HL-60/S4 treated with retinoic acid at 250 ng/mL for 4 days and 3 days (cell line): ENCODE data around the gene TJP1.

Experiments used
- in situ Hi-C: fragments of 300-500 bp; cut with MboI; formaldehyde crosslinking; loops from 2 replicates; pipeline ENCODE4 v1.7.0; 2022; ENCODE audit warnings: low sequenced_read_pairs

Gene TJP1

DNA sequence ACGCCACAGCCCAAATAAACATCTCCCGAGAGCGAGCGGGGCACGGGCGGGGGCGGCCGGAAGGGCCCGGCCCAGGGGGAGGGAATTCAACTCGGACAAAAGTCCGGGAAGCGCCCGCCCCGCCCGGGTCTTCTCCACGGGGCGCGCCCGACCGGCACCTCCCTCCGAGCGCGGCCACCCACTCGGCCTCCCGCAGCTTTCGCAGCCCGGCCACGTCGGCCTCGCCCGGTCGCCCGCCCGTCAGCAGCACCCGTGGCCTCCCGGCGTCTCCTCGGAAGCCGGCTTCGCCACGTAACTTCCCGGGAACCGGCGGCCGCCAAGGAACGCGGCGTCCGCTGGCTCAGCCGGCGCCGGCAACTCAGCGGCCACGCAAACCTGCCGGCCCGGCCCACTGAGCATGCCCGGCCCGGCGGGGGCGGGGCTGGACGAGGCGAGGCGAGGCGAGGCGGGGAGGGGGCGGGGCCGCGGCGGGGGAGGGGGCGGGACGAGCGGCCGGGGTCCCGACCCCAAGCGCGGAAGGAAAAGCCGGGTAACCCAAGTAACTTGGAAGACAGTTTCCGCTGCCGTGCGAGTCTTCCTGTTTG lies at the start of gene TJP1:
TJP1 (minus strand) TSS at position 369 of the 584 bp plus-strand sequence. CDS start 440 bp downstream, outside the sequence.
- in situ Hi-C loops: no loop called here

GRCh38 chr15:29871401-29871800 lies 49.1 kb upstream of the TJP1 start:
- in situ Hi-C loops: no loop called here

DNA sequence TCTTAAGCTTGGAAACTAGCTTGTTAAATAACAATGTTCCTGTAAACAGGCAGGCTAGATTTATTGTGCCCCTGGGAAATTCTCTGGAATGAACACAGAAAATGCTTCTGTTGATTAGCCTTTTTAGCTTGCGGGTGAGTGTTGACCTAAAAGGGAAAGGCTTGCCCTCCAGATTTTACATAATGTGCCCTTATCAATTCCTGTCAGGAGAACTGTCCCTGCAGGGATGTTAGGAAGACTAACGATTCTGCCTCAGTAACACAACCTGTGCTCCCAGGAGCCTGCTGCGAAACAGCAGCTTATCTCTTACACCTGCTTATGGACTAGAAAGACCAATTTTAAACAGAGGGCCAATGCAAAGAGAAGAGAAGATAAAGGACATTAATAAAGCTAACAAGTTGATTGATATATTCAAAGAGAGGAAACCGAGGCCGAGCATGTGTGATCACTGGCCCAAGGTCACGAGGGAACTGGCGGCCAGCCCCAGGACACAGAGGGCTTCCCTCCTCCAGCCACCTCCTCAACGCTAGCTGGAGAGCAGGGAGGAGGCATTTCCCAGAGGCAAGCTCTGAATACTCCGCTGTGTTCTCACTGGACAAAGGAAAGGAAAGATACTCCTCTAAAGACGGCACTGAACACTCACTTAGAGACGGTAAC lies 48.4 kb upstream of the TJP1 start:
- in situ Hi-C loops: no loop called here

DNA sequence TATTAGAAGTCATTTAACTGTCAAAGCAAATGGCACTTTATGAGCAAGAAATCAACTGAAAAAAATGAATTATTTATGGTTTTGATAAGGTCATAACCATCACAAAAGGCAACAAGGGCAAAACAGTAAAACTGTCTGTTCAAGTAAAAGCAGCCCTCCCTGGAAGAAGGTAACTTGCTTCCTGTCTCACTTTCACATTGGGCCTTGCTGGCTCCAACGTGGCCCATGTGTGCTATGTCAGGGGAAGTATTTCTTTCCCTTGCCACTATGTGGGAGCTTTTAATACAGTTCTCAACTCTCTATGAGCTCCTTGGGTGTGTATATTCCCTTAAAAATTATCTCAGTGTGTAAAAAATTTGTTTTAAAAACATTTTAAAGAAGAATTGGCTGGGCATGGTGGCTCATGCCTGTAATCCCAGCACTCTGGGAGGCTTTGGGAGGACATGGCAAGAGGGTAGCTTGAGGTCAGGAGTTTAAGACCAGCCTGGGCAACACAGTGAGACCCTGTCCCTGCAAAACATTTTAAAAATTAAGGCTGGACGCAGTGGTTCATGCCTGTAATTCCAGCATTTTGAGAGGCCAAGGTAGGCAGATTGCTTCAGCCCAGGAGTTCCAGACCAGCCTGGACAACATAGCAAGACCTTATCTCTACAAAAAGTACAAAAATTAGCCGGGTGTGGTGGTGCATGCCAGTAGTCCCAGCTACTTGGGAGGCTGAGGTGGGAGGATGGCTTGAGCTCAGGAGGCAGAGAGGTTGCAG lies 45.2 kb upstream of the TJP1 start:
- in situ Hi-C loops: no loop called here

GRCh38 chr15:29866337-29866736 lies 44.1 kb upstream of the TJP1 start:
- in situ Hi-C loops: no loop called here

DNA sequence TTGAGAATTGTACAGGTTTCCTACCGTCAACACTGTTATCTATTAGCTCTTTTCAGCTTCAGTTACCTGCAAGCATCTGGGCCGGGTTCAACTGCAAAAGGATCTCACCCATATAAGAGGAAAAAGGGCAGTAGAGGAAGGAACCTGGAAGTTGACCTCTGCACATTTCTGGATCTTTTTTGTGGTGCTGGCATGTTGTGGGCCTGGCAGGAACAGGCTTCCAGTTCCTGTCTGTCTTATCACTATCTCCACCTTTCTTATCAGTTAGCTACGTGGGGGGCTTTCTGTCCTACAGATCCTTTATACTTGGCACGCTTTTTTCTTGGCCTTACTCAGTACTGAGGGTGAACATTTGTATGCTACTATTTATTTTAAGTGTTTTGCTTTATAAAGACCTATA lies 42.2 kb upstream of the TJP1 start:
- in situ Hi-C loops: no loop called here

DNA sequence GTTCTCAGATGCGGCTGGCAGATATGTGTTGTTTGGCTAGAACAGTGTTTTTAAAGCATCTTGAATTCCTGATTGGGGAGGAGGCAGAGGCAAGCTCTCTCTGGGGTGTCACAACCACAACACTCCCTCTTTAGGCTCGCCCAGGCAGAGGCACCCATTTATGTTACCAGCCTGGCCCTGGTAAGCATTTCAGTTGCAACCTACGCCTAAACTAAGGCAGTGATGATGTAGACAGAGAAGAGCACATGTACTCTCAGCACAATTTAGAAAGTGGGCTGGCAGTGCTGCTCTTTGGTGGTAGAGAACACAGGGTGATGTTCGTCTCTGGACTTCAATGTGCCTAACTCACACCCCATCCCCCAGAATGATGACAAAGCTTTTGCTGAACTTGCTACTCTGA lies 41.2 kb upstream of the TJP1 start:
- in situ Hi-C loops: no loop called here

DNA sequence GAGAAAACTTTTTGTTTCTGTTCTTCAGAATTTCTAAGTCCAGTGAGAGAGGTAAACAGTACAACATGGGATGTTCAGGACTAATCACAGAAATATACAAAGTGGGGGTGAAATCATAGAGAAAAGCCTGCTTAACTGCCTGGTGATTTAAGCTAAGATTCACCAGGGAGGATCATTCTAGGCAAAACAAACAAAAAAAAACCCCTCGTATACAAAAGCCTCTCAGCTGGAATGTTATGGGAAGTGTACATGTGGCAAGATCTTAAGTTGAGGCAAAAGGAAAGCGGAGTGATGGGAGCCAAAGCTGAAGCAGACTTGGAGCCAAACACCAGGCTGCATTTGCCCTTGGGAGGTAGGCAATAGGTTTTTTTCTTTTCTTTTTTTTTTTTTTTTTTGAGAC lies 40.0 kb upstream of the TJP1 start:
- in situ Hi-C loops: no loop called here

DNA sequence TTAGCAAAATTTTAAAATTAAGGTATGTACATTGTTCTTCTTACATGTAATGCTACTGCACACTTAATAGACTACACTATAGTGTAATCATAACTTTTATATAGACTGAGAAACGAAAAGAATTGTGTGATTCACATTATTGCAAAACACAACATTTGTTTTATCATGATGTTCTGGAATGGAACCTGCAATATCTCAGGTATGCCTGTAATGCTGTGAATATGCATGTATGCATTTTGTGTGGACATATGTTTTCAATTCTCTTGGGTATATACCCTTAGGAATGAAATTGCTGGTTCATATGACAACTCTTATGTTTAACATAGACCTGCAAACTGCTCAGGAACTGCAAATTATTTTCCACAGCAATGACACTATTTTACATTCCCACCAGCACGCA lies 38.6 kb upstream of the TJP1 start:
- in situ Hi-C loops: no loop called here

- in situ Hi-C loops: no loop called here
Measured at GRCh38 chr15:29859973-29860715, 37.9 kb upstream of the TJP1 start.

DNA sequence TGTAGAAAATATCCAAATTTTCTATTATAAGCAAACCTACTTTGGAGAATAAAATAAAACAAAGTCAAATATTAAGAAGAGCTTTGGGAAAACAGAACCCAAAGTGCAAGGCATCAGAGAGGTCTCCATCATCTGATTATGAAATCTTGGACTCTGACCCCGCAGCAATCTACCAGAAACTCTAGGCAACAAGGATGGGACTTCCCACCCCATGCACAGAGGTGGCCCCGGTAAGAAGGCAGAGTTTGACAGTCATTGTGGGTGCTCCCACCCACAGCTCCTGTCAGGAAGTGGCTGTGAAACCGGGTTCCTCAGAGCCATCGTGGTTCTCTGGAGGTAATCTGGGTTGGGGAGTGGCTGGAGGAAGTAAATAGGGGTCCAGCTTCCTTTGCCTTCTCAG lies 37.0 kb upstream of the TJP1 start:
- in situ Hi-C loops: no loop called here

DNA sequence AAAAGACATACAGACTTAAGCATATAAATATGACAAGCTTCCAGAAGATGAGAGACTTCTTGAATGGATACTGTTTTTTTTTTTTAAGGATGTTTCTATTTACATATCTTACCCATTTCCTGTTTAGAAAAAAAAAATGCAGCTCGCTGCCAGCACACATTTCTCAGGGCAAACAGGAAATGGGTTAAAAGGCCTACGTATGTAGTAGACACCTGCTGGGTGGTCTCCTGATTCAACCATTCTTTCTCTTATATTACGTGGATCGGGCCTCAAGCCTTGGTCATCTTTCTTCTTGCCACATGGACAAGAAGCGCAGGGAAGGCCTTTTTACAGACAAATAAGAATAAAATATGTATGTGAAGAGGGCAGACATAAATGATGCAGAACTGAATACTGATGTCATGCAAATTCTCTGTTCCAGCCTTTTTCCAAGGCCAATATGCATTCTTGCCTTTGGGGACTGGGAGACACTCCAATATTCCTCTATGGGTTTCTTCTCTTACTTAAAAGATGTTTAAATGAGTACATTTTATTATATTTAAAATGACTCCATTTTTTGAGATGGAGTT lies 35.0 kb upstream of the TJP1 start:
- in situ Hi-C loops: no loop called here

- in situ Hi-C loops: no loop called here
Measured at GRCh38 chr15:29854413-29854812, 32.1 kb upstream of the TJP1 start.

GRCh38 chr15:29853211-29853987 lies 31.1 kb upstream of the TJP1 start:
- in situ Hi-C loops: no loop called here

DNA sequence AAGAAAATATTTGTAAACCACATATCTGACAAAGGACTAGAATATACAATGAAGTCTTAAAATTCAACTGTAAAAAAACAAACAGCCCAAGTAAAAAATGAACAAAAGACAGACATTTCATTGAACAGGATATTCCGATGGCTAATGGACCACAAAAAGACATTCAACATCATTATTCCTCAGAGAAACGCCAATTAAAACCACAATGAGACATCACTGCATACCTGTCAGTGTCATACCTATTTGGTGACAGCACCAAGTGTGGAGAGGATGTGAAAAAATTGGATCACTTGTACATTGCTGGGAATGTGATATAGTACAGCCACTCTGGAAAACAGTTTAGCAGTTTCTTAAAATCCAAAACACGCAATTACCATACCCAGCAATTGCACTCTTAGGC lies 29.9 kb upstream of the TJP1 start:
- in situ Hi-C loops: no loop called here

DNA sequence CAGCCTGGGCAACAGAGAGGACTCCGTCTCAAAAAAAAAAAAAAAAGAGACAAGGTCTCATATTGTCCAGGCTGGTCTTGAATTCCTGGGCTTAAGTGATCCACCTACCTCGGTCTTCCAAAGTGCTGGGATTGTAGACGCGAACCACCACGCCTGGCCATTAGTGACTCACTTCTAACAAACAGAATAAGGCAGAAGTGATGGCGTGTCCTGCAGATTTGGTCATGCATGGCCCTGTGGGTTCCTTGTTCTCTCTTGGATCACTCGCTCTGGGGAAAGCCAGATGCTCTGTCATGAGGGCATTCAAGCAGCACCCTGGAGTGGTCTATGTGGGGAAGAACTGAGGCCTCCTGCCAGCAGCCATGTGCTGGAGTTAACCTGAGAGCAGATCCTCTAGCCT lies 27.4 kb upstream of the TJP1 start:
- in situ Hi-C loops: no loop called here

- in situ Hi-C loops: no loop called here
Measured at GRCh38 chr15:29849218-29849617, 26.9 kb upstream of the TJP1 start.

DNA sequence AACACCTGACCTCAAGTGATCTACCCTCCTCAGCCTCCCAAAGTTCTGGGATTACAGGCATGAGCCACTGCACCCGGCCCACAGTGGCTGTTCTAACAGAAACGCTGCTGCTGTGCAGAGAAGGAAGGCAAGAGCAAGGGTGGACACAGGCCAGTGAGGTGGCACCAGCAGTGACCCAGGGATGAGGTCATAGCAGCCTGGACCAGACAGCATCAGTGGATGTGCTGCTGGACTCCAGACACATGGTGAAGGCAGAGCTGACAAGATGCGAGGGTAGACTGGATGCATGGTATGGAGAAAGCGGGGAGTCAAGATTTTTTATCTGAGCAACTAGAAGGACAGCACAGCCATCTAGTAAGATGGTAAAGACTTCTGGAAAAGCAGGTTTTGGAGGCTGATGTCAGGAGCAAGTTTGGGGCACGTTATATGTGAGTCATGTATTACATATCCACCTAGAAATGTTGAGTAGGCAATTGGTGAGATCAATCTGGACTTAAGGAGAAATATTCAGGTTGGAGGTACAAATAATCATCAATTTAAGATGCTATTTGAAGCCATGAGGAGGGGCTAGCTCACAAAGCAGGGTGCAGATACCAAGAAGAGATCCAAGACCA lies 22.1 kb upstream of the TJP1 start:
- in situ Hi-C loops: no loop called here

- in situ Hi-C loops: no loop called here
Measured at GRCh38 chr15:29842290-29842689, 20.0 kb upstream of the TJP1 start.

- in situ Hi-C loops: no loop called here
Measured at GRCh38 chr15:29840926-29841325, 18.7 kb upstream of the TJP1 start.
